Activated T-cell treated with anti-CD3 and anti-CD28 coated beads for 24 hours (primary cell): ENCODE data around the gene TMEM45A.
A peak's percentile ranks its signal among the peaks of the same experiment; 100 is the strongest.
"Not testable (repeated sequence)": the region's sequence is repeated elsewhere in the genome, so short reads cannot be mapped to it uniquely, and the experiment has no call there.

ENCODE experiments used
- DNase-seq: peaks from one replicate; pipeline ENCODE4 v3.0.0-alpha.2; 2020; ENCODE audit warnings: low read depth

The TMEM45A gene, protein sequence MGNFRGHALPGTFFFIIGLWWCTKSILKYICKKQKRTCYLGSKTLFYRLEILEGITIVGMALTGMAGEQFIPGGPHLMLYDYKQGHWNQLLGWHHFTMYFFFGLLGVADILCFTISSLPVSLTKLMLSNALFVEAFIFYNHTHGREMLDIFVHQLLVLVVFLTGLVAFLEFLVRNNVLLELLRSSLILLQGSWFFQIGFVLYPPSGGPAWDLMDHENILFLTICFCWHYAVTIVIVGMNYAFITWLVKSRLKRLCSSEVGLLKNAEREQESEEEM

DNA sequence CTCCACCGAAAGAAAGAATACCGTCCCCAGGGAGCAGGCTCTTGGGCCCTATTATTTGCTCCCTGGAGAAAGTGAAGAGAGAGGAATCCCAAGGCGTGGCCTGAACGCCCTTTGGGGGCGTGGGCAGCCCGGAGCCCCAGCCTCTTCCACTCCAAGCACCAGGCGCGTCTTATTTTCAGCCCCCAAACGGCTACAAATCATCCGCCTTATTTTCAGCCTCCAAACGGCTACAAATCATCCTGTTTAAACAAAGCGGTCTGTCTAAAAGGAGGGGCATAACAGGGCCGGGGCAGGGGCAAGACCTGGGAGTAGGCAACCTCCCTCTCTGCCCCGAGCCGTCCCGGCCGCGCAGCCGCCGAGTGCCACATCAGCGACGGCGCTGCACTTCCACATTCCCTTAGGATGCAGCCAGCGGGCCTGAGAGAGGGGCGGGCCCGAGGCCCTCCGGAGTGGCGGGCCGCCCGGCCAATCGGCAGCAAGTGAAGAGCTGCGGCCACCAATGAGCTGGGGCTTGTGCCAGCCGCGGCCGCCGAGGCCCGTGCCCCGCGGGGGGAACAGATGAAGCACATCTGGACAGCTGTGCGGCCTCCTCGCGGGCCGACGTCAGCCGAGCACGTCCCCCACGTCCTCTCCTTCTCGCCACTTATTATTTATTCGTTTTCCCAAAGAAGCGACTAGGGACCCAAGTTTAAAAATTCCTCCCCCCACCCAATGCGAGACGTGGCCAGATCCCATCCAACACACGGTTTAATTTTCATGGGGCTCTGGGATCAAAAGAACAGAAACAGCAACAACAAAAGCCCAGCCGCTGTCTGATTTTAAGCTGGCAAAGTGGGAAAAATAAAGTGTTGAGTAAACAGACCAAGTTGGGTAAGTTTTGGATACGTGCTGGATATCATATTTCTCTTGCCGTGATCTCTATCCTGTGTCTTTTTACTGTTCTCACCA, at the start of gene TMEM45A:
TMEM45A (plus strand) TSS at position 561 of the 948 bp plus-strand sequence. CDS start 62,593 bp downstream, outside the sequence.
- peak; percentile 81 for DNase-seq

DNA sequence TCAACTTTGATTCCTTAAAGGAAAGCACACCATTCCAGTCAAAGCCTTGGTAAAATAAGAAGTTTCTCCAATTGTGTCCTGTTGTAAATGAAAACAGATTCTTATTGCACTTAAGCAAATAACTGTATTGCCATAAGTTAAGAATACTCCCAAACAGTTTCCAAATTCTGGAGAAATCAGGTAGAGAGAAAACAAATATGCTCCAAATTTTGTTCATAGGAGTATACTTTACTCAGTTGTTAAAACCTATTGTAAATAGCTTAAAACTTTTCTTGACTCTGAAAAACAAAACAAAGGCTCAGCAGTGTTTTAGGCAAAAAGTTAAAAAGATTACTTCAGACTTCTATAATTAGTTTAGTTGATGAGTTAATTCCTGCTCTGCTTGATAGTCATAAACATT, 48.7 kb upstream of the TMEM45A start:
- no peak for DNase-seq

DNA sequence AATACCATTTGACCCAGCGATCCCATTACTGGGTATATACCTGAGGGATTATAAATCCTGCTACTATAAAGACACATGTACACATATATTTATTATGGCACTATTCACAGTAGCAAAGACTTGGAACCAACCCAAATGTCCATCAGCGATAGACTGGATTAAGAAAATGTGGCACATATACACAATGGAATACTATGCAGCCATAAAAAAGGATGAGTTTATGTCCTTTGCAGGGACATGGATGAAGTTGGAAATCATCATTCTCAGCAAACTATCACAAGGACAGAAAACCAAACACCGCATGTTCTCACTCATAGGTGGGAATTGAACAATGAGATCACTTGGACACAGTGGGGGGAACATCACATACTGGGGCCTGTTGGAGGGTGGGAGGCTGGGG, 45.4 kb upstream of the TMEM45A start:
- DNase-seq = not testable (repeated sequence)

GRCh38 chr3:100448079-100448478, 44.3 kb upstream of the TMEM45A start:
- no peak for DNase-seq

- DNase-seq = no peak
Observed at GRCh38 chr3:100449214-100449613, 43.2 kb upstream of the TMEM45A start.

DNA sequence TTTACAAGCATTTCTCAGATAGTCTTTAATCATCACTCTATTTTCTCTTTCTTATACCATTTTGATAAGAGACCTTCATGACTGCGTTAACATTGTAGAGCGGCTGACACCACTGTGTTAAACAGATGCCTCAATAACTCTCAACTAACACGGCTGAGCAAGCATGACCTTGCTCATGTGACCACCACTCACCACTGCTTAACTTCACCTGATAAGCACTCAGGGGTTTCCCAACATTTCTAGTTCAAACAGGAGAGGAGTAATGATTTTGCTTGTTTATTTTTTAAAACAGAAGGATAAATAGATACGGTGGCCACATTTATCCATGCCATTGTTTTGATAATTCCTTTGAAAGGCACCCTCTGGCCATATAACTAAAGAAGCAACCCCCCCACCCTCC, 37.7 kb upstream of the TMEM45A start:
- DNase-seq = no peak

- no peak for DNase-seq
Observed at GRCh38 chr3:100455841-100456550, 36.4 kb upstream of the TMEM45A start.

- DNase-seq = no peak
Observed at GRCh38 chr3:100456745-100457144, 35.7 kb upstream of the TMEM45A start.

DNA sequence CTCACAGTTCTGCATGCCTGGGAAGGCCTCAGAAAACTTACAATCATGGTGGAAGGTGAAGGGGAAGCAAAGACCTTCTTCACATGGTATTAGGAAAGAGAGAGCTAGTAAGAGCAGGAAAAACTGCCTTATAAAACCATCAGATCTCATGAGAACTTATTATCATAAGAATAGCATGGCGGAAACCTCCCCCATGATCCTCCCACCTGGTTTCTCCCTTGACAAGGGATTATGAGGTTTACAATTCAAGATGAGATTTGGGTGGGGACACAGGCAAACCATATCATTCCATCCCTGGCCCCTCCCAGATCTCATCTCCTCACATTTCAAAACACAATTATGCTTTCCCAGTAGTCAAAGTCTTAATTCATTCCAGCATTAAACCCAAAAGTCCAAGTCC, 34.6 kb upstream of the TMEM45A start:
- no peak for DNase-seq

- no peak for DNase-seq
Observed at GRCh38 chr3:100458814-100459213, 33.6 kb upstream of the TMEM45A start.

DNA sequence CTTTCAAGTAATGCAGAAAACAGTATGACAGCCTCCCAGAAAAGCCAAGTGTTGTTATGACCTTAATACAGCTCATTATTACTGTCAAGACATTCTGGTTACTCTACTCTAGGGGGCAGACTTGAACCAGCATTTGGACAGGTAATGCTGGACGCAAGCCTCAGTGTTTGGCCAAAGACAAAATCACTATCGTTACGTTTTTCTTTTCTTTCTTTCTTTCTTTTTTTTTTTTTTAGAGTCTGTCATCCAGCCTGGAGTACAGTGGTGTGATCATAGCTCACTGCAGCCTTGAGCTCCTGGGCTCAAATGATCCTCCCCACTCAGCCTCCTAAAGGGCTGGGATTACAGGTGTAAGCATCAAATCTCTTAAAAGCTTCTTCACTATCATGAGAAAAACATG, 29.4 kb upstream of the TMEM45A start:
- DNase-seq = no peak

DNA sequence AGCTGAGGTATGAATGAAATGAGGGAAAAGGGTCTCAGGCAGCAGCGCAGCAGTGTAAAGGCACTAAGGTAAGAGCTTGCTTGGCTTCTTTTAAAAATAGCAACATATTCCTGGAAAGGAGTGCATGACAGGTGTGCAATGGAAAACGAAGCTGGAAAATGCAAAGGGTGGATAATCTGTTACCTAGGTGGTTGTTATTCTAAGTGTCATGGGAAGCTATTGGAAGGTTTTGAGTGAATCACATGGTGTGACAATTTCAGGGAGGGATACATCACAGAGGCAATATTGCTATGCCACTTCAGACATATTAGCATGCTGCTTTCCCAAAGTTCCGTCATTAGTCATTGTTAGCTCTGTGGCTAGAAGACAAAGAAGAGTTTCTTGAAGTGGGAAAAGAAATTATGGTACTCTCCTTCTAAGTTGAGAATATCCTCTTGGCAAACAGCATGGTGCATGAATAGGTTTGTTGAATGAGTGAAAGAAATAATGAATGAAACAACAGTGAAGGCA, 28.7 kb upstream of the TMEM45A start:
- no peak for DNase-seq

DNA sequence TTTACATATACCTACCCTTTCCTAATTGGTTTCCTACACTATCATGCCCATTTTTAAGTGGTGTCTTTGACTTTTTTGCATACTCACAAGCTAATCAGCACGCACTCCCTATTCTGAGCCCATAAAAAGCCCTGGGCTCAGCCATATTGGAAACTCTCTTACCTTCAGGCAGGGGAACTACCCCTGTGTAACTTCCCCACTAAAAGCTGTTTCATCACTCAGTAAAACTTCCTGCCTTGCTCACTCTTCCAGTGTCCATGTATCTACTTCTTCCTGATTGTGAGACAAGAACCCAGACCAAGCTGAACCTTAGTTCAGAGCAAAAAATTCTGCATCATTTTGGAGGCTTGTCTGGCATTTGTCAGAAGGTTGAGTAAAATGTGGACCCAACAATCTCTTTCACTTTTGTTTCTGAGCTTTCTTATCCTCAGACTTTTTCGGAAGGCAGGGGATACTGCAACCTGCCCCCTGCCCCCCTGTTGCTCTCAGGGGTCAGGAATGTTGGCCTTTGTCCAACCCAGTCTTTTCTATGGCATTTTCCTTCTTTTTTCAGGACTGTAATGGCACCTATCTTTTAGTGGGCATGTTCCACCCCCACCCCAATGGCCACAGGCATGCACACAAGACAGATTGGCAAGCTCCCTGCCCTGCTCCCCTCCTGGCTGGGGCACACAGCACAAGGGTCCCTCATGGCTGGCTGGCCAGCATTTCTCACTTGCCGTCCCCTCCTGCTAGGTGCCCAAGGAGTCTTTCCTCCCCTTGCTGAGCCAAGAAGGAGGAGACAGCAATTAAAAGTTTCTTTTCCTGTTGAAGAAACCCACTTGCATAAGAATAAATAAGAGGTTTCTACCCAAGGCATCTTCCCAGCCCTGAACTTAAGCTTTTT, 26.3 kb upstream of the TMEM45A start:
- DNase-seq = no peak

DNA sequence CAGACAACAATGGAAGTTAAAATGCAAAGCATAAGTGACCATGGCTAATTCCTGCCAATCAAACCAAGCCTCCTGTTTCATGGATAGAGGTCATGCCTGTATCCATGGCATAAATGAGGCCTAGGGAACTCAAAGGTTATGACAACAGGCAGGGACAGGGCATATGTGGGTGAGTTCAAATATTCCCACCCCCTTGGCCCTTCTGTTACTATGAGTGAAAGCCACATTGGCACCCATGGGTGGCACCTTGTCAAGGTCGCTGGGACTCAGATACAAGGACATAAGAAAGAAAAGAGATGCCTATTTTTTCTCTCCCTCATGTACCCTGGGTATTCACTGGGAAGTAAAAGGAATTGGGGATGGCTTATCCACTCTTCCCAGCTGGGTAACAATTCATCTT, 25.3 kb upstream of the TMEM45A start:
- no peak for DNase-seq

GRCh38 chr3:100468676-100469075, 23.7 kb upstream of the TMEM45A start:
- DNase-seq = no peak

- DNase-seq = no peak
Observed at GRCh38 chr3:100470951-100471350, 21.5 kb upstream of the TMEM45A start.

- DNase-seq = no peak
Observed at GRCh38 chr3:100471444-100471843, 21.0 kb upstream of the TMEM45A start.

DNA sequence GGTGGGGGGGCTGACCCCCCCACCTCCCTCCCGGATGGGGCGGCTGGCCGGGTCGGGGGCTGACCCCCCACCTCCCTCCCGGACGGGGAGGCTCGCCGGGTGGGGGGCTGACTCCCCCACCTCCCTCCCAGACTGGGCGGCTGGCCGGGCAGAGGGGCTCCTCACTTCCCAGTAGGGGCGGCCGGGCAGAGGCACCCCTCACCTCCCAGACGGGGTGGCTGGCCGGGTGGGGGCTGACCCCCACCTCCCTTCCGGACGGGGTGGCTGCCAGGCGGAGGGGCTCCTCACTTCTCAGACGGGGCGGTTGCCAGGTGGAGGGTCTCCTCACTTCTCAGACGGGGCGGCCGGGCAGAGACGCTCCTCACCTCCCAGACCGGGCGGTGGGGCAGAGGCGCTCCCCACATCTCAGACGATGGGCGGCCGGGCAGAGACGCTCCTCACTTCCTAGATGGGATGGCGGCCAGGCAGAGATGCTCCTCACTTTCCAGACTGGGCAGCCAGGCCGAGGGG, 14.5 kb upstream of the TMEM45A start:
- DNase-seq = not testable (repeated sequence)

GRCh38 chr3:100478521-100478920, 13.9 kb upstream of the TMEM45A start:
- not testable (repeated sequence) for DNase-seq

- no peak for DNase-seq
Observed at GRCh38 chr3:100480081-100480480, 12.3 kb upstream of the TMEM45A start.

DNA sequence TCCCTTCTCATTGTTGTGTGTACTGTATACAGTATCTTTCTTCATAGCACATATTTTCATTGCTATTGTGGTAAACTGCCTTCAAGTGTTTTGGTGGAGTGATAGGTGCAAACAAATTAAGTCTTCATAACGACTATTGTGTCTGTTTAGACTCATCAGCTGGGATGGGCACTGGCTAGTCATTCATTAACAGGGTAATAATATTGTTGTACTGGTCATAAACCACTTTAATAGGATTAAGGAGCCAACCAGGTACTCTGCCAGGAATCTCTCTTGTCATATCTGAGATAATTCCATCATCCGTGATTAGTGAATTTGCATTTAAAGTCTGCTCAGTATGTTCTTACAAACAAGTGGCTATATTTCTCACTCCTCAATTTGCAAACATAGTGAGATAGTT, 10.2 kb upstream of the TMEM45A start:
- no peak for DNase-seq
